ENCODE data around the gene IL23R. TPM values are rescaled to one million over a fixed set of nuclear protein-coding genes. Genes with fewer than 3 reads are reported as not detected.

Gene IL23R
- total RNA-seq, 1 experiment from 2014 or later = not detected

DNA sequence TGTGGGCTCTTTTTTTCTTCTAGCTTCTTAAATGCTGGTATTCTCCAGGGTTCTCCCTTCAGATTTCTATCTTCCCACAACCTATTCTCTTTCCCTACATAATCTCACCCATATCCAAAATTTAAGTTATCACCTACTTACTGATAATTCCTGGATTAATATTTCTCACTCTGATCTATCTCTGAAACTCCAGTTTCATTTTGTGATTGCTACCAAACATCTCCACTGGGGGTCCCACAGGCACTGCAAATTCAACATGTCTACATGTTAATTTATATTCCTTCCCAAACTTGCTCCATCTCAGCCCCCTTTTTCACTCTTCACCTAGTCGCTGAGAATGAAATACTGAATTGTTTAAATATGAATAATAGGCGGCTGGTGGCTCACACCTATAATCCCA lies 21.6 kb upstream of the IL23R start:
- H4K8ac ChIP-seq (replicated peaks; ENCODE audit: insufficient read length, low read depth, low read length) = no peak overlapping the region
- no peaks in the 10 kb centered on the region for H4K20me1 ChIP-seq (ENCODE audit: control insufficient read depth, insufficient read depth, insufficient read length)
- no peaks in the 10 kb centered on the region; a peak in 1 of 5 replicates for H3K9me3 Mint-ChIP-seq
- no peak overlapping the region for H3K4me2 ChIP-seq (ENCODE audit: insufficient read depth, insufficient read length, low read length)
- no peak overlapping the region for H3K9ac ChIP-seq (ENCODE audit: extremely low read depth, insufficient read length, low read length)
- H3K27me3 ChIP-seq (ENCODE audit: insufficient read depth, low read length) = no peaks in the 10 kb centered on the region
- H2BK5ac ChIP-seq (ENCODE audit: insufficient read length, low read length) = no peak overlapping the region
- no peak for DNase-seq
- H3K79me2 ChIP-seq (ENCODE audit: insufficient read depth, low read length) = no peaks in the 10 kb centered on the region
- H3K18ac ChIP-seq (ENCODE audit: insufficient read length, low read depth, low read length) = no peak overlapping the region
- no peak overlapping the region for H3K4ac ChIP-seq (ENCODE audit: low read depth, low read length)
- H2AK5ac ChIP-seq (ENCODE audit: insufficient read length, low read length) = no peak overlapping the region
- no peaks in the 10 kb centered on the region for H3K23me2 ChIP-seq (ENCODE audit: insufficient read length, low read depth, low read length, poor library complexity, severe bottlenecking)
- no peaks in the 10 kb centered on the region for H3K79me1 ChIP-seq (ENCODE audit: insufficient read depth, low read depth, low read length, poor library complexity, severe bottlenecking)
- H4K91ac ChIP-seq (ENCODE audit: insufficient read length, low read depth, low read length) = no peak overlapping the region
- TF ChIP-seq, protein P1, sequence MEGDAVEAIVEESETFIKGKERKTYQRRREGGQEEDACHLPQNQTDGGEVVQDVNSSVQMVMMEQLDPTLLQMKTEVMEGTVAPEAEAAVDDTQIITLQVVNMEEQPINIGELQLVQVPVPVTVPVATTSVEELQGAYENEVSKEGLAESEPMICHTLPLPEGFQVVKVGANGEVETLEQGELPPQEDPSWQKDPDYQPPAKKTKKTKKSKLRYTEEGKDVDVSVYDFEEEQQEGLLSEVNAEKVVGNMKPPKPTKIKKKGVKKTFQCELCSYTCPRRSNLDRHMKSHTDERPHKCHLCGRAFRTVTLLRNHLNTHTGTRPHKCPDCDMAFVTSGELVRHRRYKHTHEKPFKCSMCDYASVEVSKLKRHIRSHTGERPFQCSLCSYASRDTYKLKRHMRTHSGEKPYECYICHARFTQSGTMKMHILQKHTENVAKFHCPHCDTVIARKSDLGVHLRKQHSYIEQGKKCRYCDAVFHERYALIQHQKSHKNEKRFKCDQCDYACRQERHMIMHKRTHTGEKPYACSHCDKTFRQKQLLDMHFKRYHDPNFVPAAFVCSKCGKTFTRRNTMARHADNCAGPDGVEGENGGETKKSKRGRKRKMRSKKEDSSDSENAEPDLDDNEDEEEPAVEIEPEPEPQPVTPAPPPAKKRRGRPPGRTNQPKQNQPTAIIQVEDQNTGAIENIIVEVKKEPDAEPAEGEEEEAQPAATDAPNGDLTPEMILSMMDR (conservative IDR thresholded peaks at IDR 0.05) = peak; percentile 49; the same call in 2 of the 3 replicates
- no peak overlapping the region for H3K27ac Mint-ChIP-seq
- H2BK120ac ChIP-seq (ENCODE audit: low read depth, low read length, poor library complexity, severe bottlenecking) = no peak overlapping the region
- no peak overlapping the region for H4K5ac ChIP-seq (ENCODE audit: insufficient read length, low read depth, low read length)
- no peak overlapping the region for H2AFZ ChIP-seq (ENCODE audit: low read length)
- no peaks in the 10 kb centered on the region for H3K36me3 Mint-ChIP-seq (ENCODE audit: insufficient read depth in 1 of 3, low read depth in 3 of 3)
- H3K27me3 Mint-ChIP-seq (ENCODE audit: low read depth) = no peaks in the 10 kb centered on the region; the same call in none of the 2 replicates
- H3K14ac ChIP-seq (ENCODE audit: insufficient read depth, low read length) = no peak overlapping the region
- no peak overlapping the region for H2BK12ac ChIP-seq (ENCODE audit: insufficient read length, low read depth, low read length)
- H3K9me3 ChIP-seq (ENCODE audit: control insufficient read depth, low read depth, low read length) = no peaks in the 10 kb centered on the region
- no peak overlapping the region for H3K27ac ChIP-seq (ENCODE audit: insufficient read length, low read depth, low read length)
- no peak overlapping the region for H2BK20ac ChIP-seq (ENCODE audit: low read depth, low read length, poor library complexity, severe bottlenecking)
- H3T11ph ChIP-seq (ENCODE audit: low read length) = no peak overlapping the region
- WGBS (ENCODE audit: extremely low coverage, insufficient read length, low lambda C conversion rate) = no CpG with 5 or more reads among the region's 2 CpGs
- no peak overlapping the region for H3K4me3 Mint-ChIP-seq
- H3K4me1 ChIP-seq (ENCODE audit: insufficient read depth, low read length) = no peaks in the 10 kb centered on the region
- no peak overlapping the region for H3K56ac ChIP-seq (ENCODE audit: insufficient read length, low read depth, low read length)
- H3K23ac ChIP-seq (ENCODE audit: insufficient read length, low read depth, low read length) = no peak overlapping the region
- H3K4me1 Mint-ChIP-seq = peaks cover 5 to 6% of the 10 kb centered on the region in 2 experiments
- H2BK15ac ChIP-seq (ENCODE audit: low read depth, low read length) = no peak overlapping the region

All from H9 (cell line).